Stromal cell of bone marrow (primary cell): Measurements from ENCODE around the gene SOBP.
A peak's percentile ranks its signal among the peaks of the same experiment; 100 is the strongest.
"Not testable (repeated sequence)": the region's sequence is repeated elsewhere in the genome, so short reads cannot be mapped to it uniquely, and the experiment has no call there.

Experiments
- DNase-seq: peaks from one replicate; pipeline ENCODE4 v3.0.0-alpha.2; 2012; ENCODE audit warnings: low read depth

SOBP gene

GRCh38 chr6:107489636-107490565, at the start of gene SOBP:
Gene SOBP (plus strand): TSS chr6:107490117. CDS start chr6:107490617, 500 bp downstream.
- no peak for DNase-seq

GRCh38 chr6:107440936-107441335, 49.0 kb upstream of the SOBP start:
- DNase-seq: no peak

- DNase-seq: no peak
These were observed 48.2 kb upstream of the SOBP start for GRCh38 chr6:107441682-107442081.

GRCh38 chr6:107442938-107443607, 46.8 kb upstream of the SOBP start:
- no peak for DNase-seq

GRCh38 chr6:107443608-107444267, 46.2 kb upstream of the SOBP start:
- no peak for DNase-seq

- DNase-seq: no peak
These were observed 45.6 kb upstream of the SOBP start for GRCh38 chr6:107444277-107444676.

- no peak for DNase-seq
These were observed 42.2 kb upstream of the SOBP start for GRCh38 chr6:107447663-107448216.

- DNase-seq: no peak
These were observed 41.1 kb upstream of the SOBP start for GRCh38 chr6:107448776-107449175.

- no peak for DNase-seq
These were observed 31.1 kb upstream of the SOBP start for GRCh38 chr6:107458672-107459282.

- peak; percentile 97 for DNase-seq
These were observed 30.4 kb upstream of the SOBP start, which contains the start of gene PDSS2 for GRCh38 chr6:107459283-107460082. Gene PDSS2 (minus strand): TSS chr6:107459564. CDS start chr6:107459285, 279 bp downstream.

- DNase-seq: no peak
These were observed 29.8 kb upstream of the SOBP start for GRCh38 chr6:107460083-107460631.

- DNase-seq: no peak
These were observed 23.9 kb upstream of the SOBP start for GRCh38 chr6:107466062-107466461.

- no peak for DNase-seq
These were observed 19.6 kb upstream of the SOBP start for GRCh38 chr6:107470364-107470763.

- DNase-seq: no peak
These were observed 16.3 kb upstream of the SOBP start for GRCh38 chr6:107473660-107474059.

GRCh38 chr6:107475360-107475759, 14.6 kb upstream of the SOBP start:
- not testable (repeated sequence) for DNase-seq

- DNase-seq: not testable (repeated sequence)
These were observed 14.1 kb upstream of the SOBP start for GRCh38 chr6:107475826-107476225.

- DNase-seq: no peak
These were observed 10.7 kb upstream of the SOBP start for GRCh38 chr6:107479089-107479690.

- DNase-seq: no peak
These were observed 4.8 kb upstream of the SOBP start for GRCh38 chr6:107485157-107485556.

GRCh38 chr6:107488174-107488874, 1.6 kb upstream of the SOBP start:
- no peak for DNase-seq
